Measurements from ENCODE around the gene INTS1. TPM values are rescaled to one million over a fixed set of nuclear protein-coding genes. Genes with fewer than 3 reads are reported as not detected.

The INTS1 gene
- total and polyA plus RNA-seq, 10 of the 15 experiments (the other 5 are each of a cell fraction or from before 2014, with no cell fraction given): 0.52 to 89.0 (median 15.1) TPM

- ChIA-PET SMC1A (ENCODE audit: uncharacterized antibody, unreplicated experiment) (no interaction called here), CTCF (no interaction called here), RAD21 (ENCODE audit: unreplicated experiment) (no interaction called here), POLR2A (no interaction called here)
- no peak for FAIRE-seq
- 68% methylated on average over 14 of the region's 14 CpGs for WGBS (ENCODE audit: insufficient coverage, insufficient replicate concordance, low lambda C conversion rate, missing lambda C conversion rate)
- H3K4me2 ChIP-seq (ENCODE audit: control insufficient read depth, insufficient read depth): no peak overlapping the region
- no peaks in the 10 kb centered on the region for H3K9me3 ChIP-seq (replicated peaks; ENCODE audit: control insufficient read depth, insufficient read depth, low read length)
- H4K20me1 ChIP-seq (ENCODE audit: control insufficient read depth, insufficient read depth): no peaks in the 10 kb centered on the region
- in situ Hi-C loops (cut with MboI) (no loop called here), intact Hi-C loops (cut with micrococcal nuclease; ENCODE audit: unreplicated experiment) (no loop called here)
- H3K4me1 ChIP-seq (ENCODE audit: control insufficient read depth, insufficient read depth, low read length): no peaks in the 10 kb centered on the region
- TF ChIP-seq E2F8 (IDR thresholded peaks at IDR 0.05; ENCODE audit: low read depth, partially characterized antibody): no peak
- 0 out of 2 replicates have a peak, but pooled peaks have one; percentile 34 for TF ChIP-seq POLR2A (IDR thresholded peaks at IDR 0.05; ENCODE audit: low read depth, low read length)
- no peak overlapping the region for H2AFZ ChIP-seq (ENCODE audit: control insufficient read depth, low read depth, low read length)
- no peaks in the 10 kb centered on the region for H3K27me3 ChIP-seq (replicated peaks in 1 of 2; ENCODE audit: control insufficient read depth in 2 of 2, insufficient read depth in 2 of 2, low read length in 1 of 2)
- BruUV-seq (replicated peaks): no TSS peak
- H3K36me3 ChIP-seq (ENCODE audit: control insufficient read depth in 2 of 2, insufficient read depth in 2 of 2, low read length in 1 of 2): peaks cover 0 to 2% of the 10 kb centered on the region in 2 experiments; a peak in 1 of 4 replicates
- no peak for ATAC-seq
- no peak overlapping the region for H3K9ac ChIP-seq (ENCODE audit: control insufficient read depth, insufficient read depth, low read length)
- no peak overlapping the region for H3K4me3 ChIP-seq
- H3K79me2 ChIP-seq (ENCODE audit: control insufficient read depth, insufficient read depth, low read length): no peaks in the 10 kb centered on the region
- H3K27ac ChIP-seq (ENCODE audit: control insufficient read depth, insufficient read depth): no peak overlapping the region
- DNase-seq (ENCODE audit: low read depth, low spot score): no peak
Observed at GRCh38 chr7:1548944-1549343, 44.8 kb upstream of the INTS1 start.

- ATAC-seq: peak; percentile 55
- TF ChIP-seq, protein P1, sequence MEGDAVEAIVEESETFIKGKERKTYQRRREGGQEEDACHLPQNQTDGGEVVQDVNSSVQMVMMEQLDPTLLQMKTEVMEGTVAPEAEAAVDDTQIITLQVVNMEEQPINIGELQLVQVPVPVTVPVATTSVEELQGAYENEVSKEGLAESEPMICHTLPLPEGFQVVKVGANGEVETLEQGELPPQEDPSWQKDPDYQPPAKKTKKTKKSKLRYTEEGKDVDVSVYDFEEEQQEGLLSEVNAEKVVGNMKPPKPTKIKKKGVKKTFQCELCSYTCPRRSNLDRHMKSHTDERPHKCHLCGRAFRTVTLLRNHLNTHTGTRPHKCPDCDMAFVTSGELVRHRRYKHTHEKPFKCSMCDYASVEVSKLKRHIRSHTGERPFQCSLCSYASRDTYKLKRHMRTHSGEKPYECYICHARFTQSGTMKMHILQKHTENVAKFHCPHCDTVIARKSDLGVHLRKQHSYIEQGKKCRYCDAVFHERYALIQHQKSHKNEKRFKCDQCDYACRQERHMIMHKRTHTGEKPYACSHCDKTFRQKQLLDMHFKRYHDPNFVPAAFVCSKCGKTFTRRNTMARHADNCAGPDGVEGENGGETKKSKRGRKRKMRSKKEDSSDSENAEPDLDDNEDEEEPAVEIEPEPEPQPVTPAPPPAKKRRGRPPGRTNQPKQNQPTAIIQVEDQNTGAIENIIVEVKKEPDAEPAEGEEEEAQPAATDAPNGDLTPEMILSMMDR (IDR thresholded peaks at IDR 0.05 in 2 of 3, conservative IDR thresholded peaks at IDR 0.05 in 1 of 3; ENCODE audit: control insufficient read depth in 2 of 3, extremely low read depth in 1 of 3, insufficient read depth in 1 of 3, low read depth in 3 of 3, low read length in 3 of 3): peak in 2 of 3 experiments; percentile 16 to 19; a peak in 2 of 6 replicates
- TF ChIP-seq ZNF217 (IDR thresholded peaks at IDR 0.05) (no peak), RAD21 (IDR thresholded peaks at IDR 0.05; ENCODE audit: insufficient read depth, low read depth, low read length) (0 out of 2 replicates have a peak, but pooled peaks have one; percentile 27)
- TF ChIP-seq, protein P2, sequence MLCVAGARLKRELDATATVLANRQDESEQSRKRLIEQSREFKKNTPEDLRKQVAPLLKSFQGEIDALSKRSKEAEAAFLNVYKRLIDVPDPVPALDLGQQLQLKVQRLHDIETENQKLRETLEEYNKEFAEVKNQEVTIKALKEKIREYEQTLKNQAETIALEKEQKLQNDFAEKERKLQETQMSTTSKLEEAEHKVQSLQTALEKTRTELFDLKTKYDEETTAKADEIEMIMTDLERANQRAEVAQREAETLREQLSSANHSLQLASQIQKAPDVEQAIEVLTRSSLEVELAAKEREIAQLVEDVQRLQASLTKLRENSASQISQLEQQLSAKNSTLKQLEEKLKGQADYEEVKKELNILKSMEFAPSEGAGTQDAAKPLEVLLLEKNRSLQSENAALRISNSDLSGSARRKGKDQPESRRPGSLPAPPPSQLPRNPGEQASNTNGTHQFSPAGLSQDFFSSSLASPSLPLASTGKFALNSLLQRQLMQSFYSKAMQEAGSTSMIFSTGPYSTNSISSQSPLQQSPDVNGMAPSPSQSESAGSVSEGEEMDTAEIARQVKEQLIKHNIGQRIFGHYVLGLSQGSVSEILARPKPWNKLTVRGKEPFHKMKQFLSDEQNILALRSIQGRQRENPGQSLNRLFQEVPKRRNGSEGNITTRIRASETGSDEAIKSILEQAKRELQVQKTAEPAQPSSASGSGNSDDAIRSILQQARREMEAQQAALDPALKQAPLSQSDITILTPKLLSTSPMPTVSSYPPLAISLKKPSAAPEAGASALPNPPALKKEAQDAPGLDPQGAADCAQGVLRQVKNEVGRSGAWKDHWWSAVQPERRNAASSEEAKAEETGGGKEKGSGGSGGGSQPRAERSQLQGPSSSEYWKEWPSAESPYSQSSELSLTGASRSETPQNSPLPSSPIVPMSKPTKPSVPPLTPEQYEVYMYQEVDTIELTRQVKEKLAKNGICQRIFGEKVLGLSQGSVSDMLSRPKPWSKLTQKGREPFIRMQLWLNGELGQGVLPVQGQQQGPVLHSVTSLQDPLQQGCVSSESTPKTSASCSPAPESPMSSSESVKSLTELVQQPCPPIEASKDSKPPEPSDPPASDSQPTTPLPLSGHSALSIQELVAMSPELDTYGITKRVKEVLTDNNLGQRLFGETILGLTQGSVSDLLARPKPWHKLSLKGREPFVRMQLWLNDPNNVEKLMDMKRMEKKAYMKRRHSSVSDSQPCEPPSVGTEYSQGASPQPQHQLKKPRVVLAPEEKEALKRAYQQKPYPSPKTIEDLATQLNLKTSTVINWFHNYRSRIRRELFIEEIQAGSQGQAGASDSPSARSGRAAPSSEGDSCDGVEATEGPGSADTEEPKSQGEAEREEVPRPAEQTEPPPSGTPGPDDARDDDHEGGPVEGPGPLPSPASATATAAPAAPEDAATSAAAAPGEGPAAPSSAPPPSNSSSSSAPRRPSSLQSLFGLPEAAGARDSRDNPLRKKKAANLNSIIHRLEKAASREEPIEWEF (IDR thresholded peaks at IDR 0.05; ENCODE audit: insufficient replicate concordance, low read depth, low read length): no peak
- ChIA-PET CTCF (no interaction called here), SMC1A (ENCODE audit: uncharacterized antibody, unreplicated experiment) (no interaction called here), RAD21 (ENCODE audit: unreplicated experiment) (no interaction called here), POLR2A (no interaction called here)
- DNase-seq (ENCODE audit: low read depth, low spot score): no peak
- no peak for FAIRE-seq
- intact Hi-C loops (cut with micrococcal nuclease; ENCODE audit: unreplicated experiment): no loop called here
- no peaks in the 10 kb centered on the region for H3K27me3 ChIP-seq (replicated peaks in 1 of 2; ENCODE audit: control insufficient read depth in 2 of 2, insufficient read depth in 2 of 2, low read length in 1 of 2)
- H2AFZ ChIP-seq (ENCODE audit: control insufficient read depth, low read depth, low read length): no peak overlapping the region
- H3K36me3 ChIP-seq (ENCODE audit: control insufficient read depth in 2 of 2, insufficient read depth in 2 of 2, low read length in 1 of 2): peaks cover 0 to 2% of the 10 kb centered on the region in 2 experiments; a peak in 1 of 4 replicates
- no peaks in the 10 kb centered on the region for H3K9me3 ChIP-seq (replicated peaks; ENCODE audit: control insufficient read depth, insufficient read depth, low read length)
- H3K27ac ChIP-seq (ENCODE audit: control insufficient read depth, insufficient read depth): no peak overlapping the region
- no peak overlapping the region for H3K9ac ChIP-seq (ENCODE audit: control insufficient read depth, insufficient read depth, low read length)
- in situ Hi-C loops (cut with MboI): no loop called here
- no TSS peak for BruUV-seq (replicated peaks)
- no peaks in the 10 kb centered on the region for H3K4me1 ChIP-seq (ENCODE audit: control insufficient read depth, insufficient read depth, low read length)
- no peak overlapping the region for H3K4me2 ChIP-seq (ENCODE audit: control insufficient read depth, insufficient read depth)
- WGBS (ENCODE audit: insufficient coverage, insufficient replicate concordance, low lambda C conversion rate, missing lambda C conversion rate): 40% methylated on average over 17 of the region's 17 CpGs
- no peaks in the 10 kb centered on the region for H4K20me1 ChIP-seq (ENCODE audit: control insufficient read depth, insufficient read depth)
- H3K4me3 ChIP-seq: no peak overlapping the region
- H3K79me2 ChIP-seq (ENCODE audit: control insufficient read depth, insufficient read depth, low read length): no peaks in the 10 kb centered on the region
Observed at GRCh38 chr7:1548438-1548831, 44.2 kb upstream of the INTS1 start.

Data from GM12878 (cell line).